B cell (primary cell): ENCODE results near the gene NEK8.

Experiments
- CTCF ChIP-seq: fragments of 200-600 bp; IDR thresholded peaks from one replicate; pipeline ENCODE4 v1.8.0; 2022; ENCODE audit warnings: antibody characterized with exemption, mild to moderate bottlenecking
- EZH2 ChIP-seq: IDR thresholded peaks from 2 replicates; pipeline ENCODE4 v1.6.1; 2012; ENCODE audit warnings: borderline replicate concordance, low read depth, mild to moderate bottlenecking, moderate library complexity, low read length; ENCODE audit not compliant: insufficient read depth, poor library complexity, severe bottlenecking

GRCh38 chr17:28723159-28723835 lies 5.3 kb upstream of the NEK8 start:
- TF ChIP-seq CTCF (no peak), EZH2 (no peak)
